HG03575 (cell line): Measurements from ENCODE around the gene MAP3K10.

ENCODE experiments used
- ATAC-seq: cut with Tn5 transposase; IDR thresholded peaks from one replicate; pipeline ENCODE4 v1.9.1; 2021; ENCODE audit not compliant: unreplicated experiment, insufficient number of reproducible peaks, low FRiP score; ENCODE audit errors: extremely low read depth

Gene MAP3K10

GRCh38 chr19:40243181-40243580, 52.0 kb downstream of the MAP3K10 start:
- ATAC-seq, result no peak

GRCh38 chr19:40244579-40245317, 53.5 kb downstream of the MAP3K10 start:
- ATAC-seq, result no peak

GRCh38 chr19:40245506-40246128, 54.4 kb downstream of the MAP3K10 start:
- ATAC-seq, result no peak

- ATAC-seq, result no peak
Observed at GRCh38 chr19:40246292-40247073, 55.3 kb downstream of the MAP3K10 start.

- no peak for ATAC-seq
Observed at GRCh38 chr19:40247178-40247577, 56.0 kb downstream of the MAP3K10 start.

GRCh38 chr19:40247735-40248262, 56.6 kb downstream of the MAP3K10 start:
- ATAC-seq, result no peak

- no peak for ATAC-seq
Observed at GRCh38 chr19:40249201-40249600, 58.0 kb downstream of the MAP3K10 start.

GRCh38 chr19:40249781-40250180, 58.6 kb downstream of the MAP3K10 start:
- ATAC-seq, result no peak

- no peak for ATAC-seq
Observed at GRCh38 chr19:40251244-40251643, 60.0 kb downstream of the MAP3K10 start.

GRCh38 chr19:40251991-40252390, 60.8 kb downstream of the MAP3K10 start:
- no peak for ATAC-seq

- no peak for ATAC-seq
Observed at GRCh38 chr19:40252395-40252794, 61.2 kb downstream of the MAP3K10 start.

GRCh38 chr19:40253611-40254092, 62.4 kb downstream of the MAP3K10 start:
- no peak for ATAC-seq

GRCh38 chr19:40254714-40255418, 63.6 kb downstream of the MAP3K10 start:
- ATAC-seq, result no peak

GRCh38 chr19:40255619-40256166, 64.5 kb downstream of the MAP3K10 start:
- ATAC-seq, result no peak

GRCh38 chr19:40256512-40256911, 65.3 kb downstream of the MAP3K10 start:
- no peak for ATAC-seq

GRCh38 chr19:40257096-40257517, 65.9 kb downstream of the MAP3K10 start:
- ATAC-seq, result no peak

GRCh38 chr19:40261631-40262030, 70.4 kb downstream of the MAP3K10 start:
- ATAC-seq, result no peak

GRCh38 chr19:40262422-40262821, 71.2 kb downstream of the MAP3K10 start:
- no peak for ATAC-seq
